ENCODE measurements around the gene CATSPERZ. TPM values are rescaled to one million over a fixed set of nuclear protein-coding genes. Genes with fewer than 3 reads are reported as not detected.
A peak's percentile ranks its signal among the peaks of the same experiment; 100 is the strongest.

The CATSPERZ gene
- polyA plus RNA-seq, 3 donors = not detected

DNA sequence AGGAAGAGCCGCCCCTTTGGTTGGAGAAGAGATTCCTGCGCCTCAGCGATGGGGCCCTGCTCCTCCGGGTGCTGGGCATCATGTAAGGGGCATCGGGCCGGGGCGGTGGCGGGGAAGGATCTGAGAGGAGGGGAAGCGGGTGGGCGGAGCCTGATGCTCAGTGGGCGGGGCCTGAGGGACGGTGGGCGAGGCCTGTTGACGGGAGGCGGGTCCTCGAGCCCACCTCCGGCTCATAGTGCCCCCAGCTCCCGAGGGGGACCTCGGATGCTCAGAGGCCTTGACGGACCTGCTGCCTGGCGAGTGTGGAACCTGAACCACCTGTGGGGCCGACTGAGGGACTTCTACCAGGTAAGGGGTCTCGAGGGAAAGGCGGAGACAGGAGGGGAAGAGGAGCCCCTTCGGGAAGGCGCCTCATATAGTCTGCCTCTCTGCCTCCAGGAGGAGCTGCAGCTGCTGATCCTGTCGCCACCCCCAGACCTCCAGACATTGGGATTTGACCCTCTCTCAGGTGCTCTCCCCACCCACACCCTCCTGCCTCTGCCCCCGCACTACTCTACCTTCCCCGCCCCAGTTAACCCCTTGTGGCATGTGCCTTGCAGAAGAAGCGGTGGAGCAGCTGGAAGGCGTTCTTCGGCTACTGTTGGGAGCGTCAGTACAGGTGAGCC is 40.6 kb downstream of the CATSPERZ start:
- DNase-seq = no peak

DNA sequence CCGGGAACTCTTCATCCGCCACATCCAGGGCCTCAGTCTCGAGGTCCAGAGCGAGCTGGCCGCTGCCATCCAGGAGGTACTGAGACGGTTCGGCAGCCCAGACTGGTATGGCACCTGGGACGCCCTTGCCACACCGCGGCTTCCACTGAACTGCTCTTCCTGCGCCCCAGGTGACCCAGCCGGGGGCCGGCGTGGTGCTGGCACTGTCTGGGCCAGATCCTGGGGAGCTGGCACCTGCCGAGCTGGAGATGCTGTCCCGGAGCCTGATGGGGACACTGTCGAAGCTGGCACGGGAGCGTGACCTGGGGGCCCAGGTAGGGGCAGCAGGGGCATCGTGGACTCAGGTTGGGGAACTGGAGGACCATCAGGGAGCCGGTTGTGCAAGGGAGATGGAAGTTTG is 41.3 kb downstream of the CATSPERZ start:
- DNase-seq = no peak

DNA sequence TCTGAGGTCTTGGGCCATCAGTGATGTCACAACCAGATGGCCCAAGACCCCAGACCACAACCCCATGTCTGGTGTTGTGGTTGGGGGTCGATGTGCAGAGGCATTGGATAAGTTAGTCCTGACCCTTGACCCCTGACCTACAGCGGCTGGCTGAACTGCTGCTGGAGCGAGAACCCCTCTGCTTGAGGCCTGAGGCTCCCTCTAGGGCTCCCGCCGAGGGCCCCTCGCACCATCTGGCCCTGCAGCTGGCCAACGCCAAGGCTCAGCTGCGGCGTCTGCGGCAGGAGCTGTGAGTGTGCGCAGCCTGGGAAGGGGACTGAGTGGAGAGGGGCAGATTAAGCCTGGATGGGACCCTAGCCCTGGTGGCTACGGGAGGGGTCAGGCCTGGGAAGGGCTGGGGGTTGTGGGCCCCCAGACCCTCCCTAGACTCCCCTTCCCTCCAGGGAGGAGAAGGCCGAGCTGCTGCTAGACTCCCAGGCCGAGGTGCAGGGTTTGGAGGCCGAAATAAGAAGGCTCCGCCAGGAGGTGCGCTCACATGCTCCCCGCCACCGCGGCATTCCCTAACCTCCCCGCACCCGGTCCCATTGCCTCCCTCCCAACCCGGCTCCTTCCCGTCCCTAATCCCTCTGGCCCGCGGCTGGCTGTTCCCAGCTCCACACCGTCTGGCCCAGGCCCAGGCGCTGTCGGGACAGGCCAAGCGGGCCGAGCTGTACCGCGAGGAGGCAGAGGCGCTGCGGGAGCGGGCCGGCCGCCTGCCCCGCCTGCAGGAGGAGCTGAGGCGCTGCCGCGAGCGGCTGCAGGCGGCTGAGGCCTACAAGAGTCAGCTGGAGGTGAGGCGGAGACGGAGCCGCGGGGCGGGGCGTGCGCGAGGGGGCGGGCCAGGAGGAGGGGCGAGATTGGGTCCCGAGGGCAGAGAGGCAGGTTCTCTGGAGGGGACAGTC is 42.0 kb downstream of the CATSPERZ start:
- DNase-seq = peak; percentile 74

DNA sequence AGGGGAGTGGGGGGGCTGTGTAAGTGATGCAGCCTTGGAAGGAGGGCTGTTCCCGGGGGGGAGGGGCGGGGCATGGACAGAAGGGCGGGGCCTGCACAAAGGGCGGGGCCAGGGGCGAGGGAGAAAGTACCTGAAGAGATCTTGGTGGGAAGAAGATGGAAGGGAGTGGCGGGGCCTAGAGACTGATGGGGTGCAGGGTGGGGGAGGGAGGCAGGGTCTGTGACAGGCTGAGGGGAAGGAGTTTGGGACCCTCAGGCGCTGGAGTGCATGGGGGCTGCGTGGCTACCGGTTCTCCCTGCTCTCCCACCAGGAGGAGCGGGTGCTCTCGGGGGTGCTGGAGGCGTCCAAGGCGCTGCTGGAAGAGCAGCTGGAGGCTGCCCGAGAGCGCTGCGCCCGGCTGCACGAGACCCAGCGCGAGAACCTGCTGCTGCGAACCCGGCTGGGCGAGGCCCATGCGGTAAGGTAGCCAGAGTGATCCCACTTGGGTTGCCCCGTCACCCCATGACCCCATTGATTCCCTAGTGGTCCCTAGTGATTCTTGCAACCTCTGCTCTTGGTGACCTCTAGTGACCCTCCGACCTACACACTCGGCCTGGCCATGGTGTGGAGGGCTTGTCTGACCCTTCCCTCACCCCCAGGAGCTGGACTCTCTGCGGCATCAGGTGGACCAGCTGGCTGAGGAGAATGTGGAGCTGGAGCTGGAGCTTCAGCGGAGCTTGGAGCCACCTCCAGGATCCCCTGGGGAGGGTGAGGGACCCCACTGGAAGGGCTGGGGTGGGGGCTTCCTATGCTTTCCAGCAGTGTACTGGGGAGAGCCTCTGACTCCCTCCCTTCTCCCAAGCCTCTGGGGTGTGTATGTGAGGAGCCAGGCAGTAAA is 42.9 kb downstream of the CATSPERZ start:
- DNase-seq = no peak

DNA sequence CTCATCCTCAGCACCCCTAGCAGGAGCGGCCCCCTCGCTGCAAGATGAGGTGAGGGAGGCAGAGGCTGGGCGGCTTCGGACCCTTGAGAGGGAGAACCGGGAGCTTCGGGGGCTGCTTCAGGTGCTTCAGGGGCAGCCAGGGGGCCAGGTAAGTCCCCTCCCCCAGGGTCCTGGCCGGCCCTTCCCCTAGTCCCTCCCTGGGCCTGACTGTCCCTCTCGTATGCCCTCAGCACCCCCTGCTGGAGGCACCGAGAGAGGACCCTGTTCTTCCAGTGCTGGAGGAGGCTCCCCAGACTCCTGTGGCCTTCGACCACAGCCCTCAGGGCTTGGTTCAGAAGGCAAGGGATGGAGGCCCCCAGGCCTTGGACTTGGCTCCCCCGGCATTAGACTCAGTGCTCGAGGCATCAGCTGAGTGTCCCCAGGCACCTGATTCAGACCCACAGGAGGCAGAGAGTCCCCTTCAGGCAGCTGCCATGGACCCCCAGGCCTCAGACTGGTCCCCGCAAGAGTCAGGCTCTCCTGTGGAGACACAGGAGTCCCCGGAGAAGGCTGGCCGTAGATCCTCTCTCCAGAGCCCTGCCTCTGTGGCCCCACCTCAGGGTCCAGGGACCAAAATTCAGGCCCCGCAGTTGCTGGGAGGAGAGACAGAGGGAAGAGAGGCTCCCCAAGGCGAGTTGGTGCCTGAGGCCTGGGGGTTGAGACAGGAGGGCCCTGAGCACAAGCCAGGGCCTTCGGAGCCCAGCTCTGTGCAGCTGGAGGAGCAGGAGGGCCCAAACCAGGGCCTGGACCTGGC is 43.8 kb downstream of the CATSPERZ start:
- DNase-seq = no peak

DNA sequence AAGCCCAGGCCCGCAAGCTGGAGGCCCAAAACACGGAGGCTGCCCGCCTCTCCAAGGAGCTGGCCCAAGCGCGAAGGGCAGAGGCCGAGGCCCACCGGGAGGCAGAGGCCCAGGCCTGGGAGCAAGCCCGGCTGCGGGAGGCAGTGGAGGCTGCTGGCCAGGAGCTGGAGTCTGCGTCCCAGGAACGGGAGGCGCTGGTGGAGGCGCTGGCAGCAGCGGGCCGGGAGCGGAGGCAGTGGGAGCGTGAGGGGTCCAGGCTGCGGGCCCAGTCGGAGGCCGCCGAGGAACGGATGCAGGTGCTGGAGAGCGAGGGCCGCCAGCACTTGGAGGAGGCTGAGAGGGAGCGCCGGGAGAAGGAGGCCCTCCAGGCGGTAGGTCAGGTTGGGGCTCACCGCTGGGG is 44.6 kb downstream of the CATSPERZ start:
- DNase-seq = no peak

DNA sequence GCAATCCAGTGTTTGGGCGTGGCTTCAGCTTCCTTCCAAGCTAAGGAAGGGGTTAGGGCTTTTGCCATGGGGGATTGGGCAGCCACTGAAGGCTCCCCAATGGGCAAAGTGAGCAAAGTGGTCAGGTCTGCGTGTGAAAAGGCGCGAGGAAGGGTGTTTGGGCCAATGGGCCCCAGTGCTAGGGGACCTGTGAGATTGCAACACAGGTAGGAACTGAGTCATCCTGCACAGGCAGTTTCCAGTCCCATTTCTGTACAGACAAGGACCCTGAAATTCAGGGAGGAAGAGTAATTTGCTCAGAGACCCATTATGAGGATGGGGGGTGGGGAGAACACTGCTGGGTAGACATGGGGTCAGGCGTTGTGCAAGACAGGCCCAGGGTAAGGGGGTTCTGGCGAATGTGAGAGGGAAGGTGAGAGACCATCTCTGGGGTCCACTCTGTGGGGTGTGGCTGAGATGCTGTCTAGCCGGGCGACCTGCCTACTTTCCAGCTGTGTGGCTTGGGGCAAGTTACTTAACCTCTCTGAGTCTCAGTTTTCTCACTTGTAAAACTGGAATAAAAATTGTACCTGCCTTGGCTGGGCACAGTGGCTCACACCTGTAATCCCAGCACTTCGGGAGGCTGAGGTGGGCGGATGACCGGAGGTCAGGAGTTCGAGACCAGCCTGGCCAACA is 47.2 kb downstream of the CATSPERZ start:
- no peak for DNase-seq

DNA sequence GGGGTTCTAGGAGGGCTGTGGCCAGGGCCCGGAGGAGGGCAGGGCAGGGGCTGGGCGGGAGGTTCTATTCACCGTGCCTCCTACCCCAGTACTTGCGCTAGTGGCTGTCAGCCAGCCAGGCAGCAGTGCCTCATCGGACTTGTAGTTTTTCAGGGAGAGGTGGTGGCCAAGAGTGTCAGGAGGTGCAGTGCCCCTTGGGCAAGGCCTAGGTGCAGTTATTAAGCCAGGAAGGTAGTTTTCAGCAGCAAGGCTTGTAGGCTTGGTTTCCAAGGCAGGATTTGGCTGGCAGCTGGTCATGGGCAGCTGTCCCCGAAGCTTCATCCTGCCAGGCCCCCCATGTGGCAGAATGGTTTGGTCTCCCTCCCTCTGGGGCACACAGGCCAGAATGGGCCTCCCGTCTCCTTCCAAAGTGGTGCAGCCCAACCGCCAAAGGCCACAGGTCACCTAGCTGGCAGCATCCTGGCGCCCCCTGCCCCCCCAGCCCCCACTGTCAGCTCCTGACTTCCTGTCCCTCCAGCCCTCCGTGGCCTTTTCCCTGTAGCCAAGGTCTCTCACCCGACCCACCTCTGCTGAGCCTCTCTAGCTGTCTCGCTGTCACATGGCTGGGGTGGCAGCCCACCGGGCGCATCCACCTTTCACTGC is 48.3 kb downstream of the CATSPERZ start:
- DNase-seq = no peak

DNA sequence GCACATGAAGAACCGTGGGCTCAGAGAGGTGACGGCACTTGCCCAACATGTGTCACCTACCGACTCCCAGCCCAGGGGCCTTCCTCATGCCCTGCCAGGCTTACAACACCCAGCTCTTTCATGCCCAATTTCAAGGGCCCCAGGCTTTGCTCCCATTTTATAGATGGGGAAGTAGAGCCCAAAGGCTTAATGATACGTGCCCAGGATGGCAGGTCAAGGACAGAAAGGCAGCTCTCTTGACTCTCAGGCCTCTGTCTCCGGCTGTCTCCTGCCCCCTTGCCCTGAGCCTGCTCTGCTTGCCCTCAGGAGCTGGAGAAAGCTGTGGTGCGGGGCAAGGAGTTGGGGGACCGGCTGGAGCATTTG is 48.8 kb downstream of the CATSPERZ start:
- no peak for DNase-seq

DNA sequence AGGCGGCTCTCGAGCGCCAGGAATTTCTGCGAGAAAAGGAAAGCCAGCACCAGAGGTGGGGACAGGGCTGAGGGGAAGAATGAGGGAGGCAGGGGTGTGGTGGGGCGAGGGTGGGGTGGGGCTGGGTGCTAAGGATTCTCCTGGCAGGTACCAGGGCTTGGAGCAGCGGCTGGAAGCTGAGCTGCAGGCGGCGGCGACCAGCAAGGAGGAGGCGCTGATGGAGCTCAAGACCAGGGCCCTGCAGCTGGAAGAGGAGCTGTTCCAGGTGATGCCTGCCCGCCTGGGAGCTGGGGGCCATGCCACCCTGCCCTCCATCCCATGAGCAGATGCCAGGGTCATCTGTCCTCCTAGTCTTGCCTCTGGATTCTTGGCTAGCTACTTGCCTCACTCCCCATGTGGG is 49.2 kb downstream of the CATSPERZ start:
- no peak for DNase-seq

DNA sequence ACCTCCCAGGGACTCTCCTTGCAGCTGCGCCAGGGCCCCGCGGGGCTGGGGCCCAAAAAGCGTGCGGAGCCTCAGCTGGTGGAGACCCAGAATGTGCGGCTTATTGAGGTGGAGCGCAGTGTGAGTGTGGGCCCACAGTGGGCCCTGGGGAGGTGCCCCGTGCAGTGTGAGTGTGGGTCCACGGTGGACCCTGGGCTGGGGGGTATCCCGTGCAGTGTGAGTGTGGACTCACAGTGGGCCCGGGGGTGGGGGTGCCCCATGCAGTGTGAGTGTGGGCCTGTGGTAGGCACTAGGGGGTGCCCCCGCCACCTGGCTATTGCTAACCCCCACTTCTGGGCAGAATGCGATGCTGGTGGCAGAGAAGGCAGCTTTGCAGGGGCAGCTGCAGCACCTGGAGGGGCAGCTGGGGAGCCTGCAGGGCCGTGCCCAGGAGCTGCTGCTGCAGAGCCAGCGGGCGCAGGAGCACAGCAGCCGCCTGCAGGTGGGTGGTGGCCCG is 51.0 kb downstream of the CATSPERZ start:
- DNase-seq = no peak

DNA sequence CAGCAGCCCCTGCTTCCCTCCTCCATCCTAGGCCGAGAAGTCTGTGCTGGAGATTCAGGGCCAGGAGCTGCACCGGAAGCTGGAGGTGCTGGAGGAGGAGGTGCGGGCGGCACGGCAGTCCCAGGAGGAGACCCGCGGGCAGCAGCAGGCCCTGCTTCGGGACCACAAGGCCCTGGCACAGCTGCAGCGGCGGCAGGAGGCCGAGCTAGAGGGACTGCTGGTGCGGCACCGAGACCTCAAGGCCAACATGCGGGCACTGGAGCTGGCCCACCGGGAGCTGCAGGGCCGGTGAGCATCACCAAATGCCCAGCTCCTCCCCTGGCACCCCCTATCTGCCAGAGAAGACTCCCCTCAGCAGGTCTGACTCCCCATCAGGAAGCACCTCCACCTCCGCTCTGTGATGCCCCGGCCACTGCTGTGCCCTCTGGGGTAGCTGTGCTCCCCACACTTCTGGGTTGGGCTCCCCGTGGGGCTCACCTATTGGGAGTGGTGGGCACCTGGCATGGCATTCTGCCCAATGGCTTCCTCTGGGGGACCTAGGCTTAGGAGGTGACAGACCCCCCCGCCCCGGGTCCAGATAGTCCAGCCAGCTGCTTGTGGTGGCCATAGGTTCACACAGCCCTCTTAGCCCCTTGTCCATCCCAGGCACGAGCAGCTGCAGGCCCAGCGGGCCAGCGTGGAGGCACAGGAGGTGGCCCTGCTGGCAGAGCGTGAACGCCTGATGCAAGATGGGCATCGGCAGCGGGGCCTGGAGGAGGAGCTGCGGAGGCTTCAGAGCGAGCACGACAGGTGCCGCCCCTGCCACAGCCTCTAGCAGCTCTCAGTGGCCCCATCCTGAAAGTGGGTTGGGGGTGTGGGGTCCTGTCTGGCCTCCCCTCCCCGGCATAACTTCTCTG is 52.2 kb downstream of the CATSPERZ start:
- no peak for DNase-seq

DNA sequence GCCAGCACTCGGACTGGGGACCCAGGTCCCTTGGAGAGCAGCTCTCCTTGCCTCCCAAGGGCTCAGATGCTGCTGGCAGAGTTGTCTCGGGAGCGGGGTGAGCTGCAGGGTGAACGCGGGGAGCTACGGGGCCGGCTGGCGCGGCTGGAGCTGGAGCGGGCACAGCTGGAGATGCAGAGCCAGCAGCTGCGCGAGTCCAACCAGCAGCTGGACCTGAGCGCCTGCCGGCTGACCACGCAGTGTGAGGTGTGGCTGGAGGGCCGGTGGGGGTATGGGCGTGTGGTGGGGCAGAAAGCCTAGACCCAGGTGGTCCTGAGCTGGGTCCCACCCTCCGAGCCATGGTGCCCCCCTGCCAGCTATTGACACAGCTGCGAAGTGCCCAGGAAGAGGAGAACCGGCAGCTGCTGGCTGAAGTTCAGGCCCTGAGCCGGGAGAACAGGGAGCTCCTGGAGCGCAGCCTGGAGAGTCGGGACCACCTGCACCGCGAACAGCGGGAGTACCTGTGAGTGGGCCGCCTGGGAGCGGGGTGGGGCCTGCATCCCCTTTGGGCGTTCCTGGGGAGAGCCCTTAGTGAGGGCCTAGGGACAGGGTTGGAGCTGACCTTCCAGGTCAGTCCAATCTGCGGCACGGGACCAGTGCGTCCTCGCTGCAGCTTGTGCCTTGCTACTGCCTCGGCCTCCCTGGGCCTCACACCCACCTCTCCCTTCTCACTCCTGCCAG is 53.0 kb downstream of the CATSPERZ start:
- no peak for DNase-seq

DNA sequence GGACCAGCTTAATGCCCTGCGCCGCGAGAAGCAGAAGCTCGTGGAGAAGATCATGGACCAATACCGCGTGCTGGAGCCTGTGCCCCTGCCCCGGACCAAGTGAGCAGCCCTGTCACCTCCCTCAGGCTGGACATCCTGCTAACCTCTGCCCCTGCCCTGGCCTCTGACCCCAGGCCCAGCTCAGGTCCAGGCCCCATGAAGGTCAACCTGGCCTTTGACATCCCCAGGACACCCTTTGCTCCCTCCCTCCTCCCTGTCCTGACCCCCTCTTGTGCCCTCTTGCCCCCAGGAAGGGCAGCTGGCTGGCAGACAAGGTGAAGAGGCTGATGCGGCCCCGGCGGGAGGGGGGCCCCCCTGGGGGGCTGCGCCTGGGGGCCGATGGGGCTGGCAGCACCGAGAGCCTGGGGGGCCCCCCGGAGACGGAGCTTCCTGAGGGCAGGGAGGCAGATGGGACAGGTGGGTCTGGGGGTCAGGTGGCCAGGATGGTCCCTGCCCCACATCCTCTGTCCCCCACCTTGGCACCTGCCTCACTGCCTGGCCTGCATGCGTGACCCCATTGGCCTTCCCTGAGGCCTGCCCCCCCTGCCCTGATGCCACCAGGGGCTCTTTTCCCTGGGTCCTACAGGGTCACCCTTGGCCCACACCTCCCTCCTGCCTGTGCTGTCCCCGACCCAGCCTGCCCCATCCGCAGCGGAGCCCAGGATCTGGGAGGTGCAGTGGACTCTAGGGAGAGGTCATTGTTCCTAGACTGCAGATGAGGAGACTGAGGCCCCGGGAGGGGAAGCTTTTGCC is 53.8 kb downstream of the CATSPERZ start:
- no peak for DNase-seq
